Occipital lobe (tissue), 2 donors: ENCODE data around the gene RBPMS2. TPM values are rescaled to one million over a fixed set of nuclear protein-coding genes. Genes with fewer than 3 reads are reported as not detected.
"Not testable (repeated sequence)": the region's sequence is repeated elsewhere in the genome, so short reads cannot be mapped to it uniquely, and the experiment has no call there.

Experiments used
- DNase-seq: peaks from one replicate; lab custom pipeline; 2025; lab: John Stamatoyannopoulos, UW
- total RNA-seq: library from RNA; depleted of rRNA; stranded (reverse); fragments of >200 nt; gene quantifications from one replicate; pipeline ENCODE4 v1.2.3, GENCODE V29; 2014

The RBPMS2 gene
- not detected for total RNA-seq

GRCh38 chr15:64775551-64776401 lies at the start of gene RBPMS2:
TSS of gene RBPMS2 (minus strand) at chr15:64775589. CDS start at chr15:64775319, 270 bp downstream.
- DNase-seq: no peak

GRCh38 chr15:64824929-64825430 lies 49.6 kb upstream of the RBPMS2 start:
- DNase-seq: no peak

GRCh38 chr15:64816452-64816851 lies 41.1 kb upstream of the RBPMS2 start:
- DNase-seq: no peak

GRCh38 chr15:64814965-64815364 lies 39.6 kb upstream of the RBPMS2 start:
- DNase-seq: not testable (repeated sequence)

GRCh38 chr15:64814283-64814682 lies 38.9 kb upstream of the RBPMS2 start:
- DNase-seq: not testable (repeated sequence)

GRCh38 chr15:64813075-64813474 lies 37.7 kb upstream of the RBPMS2 start:
- no peak for DNase-seq

GRCh38 chr15:64810497-64811326 lies 35.3 kb upstream of the RBPMS2 start:
- DNase-seq: no peak

GRCh38 chr15:64809649-64810496 lies 34.5 kb upstream of the RBPMS2 start:
- peak; percentile 55 for DNase-seq

GRCh38 chr15:64808785-64809453 lies 33.5 kb upstream of the RBPMS2 start:
- DNase-seq: no peak

- no peak for DNase-seq
Measured at GRCh38 chr15:64807751-64808222, 32.4 kb upstream of the RBPMS2 start.

GRCh38 chr15:64807051-64807749 lies 31.8 kb upstream of the RBPMS2 start:
- no peak for DNase-seq

- no peak for DNase-seq
Measured at GRCh38 chr15:64806509-64806908, 31.1 kb upstream of the RBPMS2 start.

- DNase-seq: no peak
Measured at GRCh38 chr15:64804619-64805018, 29.2 kb upstream of the RBPMS2 start.

GRCh38 chr15:64803526-64803925 lies 28.1 kb upstream of the RBPMS2 start:
- DNase-seq: no peak

GRCh38 chr15:64800476-64800875 lies 25.1 kb upstream of the RBPMS2 start:
- no peak for DNase-seq

GRCh38 chr15:64798905-64799304 lies 23.5 kb upstream of the RBPMS2 start:
- DNase-seq: not testable (repeated sequence)

- DNase-seq: not testable (repeated sequence)
Measured at GRCh38 chr15:64795921-64796320, 20.5 kb upstream of the RBPMS2 start.

GRCh38 chr15:64795299-64795698 lies 19.9 kb upstream of the RBPMS2 start:
- not testable (repeated sequence) for DNase-seq

- no peak for DNase-seq
Measured at GRCh38 chr15:64792282-64792681, 16.9 kb upstream of the RBPMS2 start.

GRCh38 chr15:64791401-64791800 lies 16.0 kb upstream of the RBPMS2 start:
- no peak for DNase-seq
